Fibroblast of the aortic adventitia (primary cell): ENCODE results near the gene DLG5. TPM values are rescaled to one million over a fixed set of nuclear protein-coding genes. Genes with fewer than 3 reads are reported as not detected.

Experiments
- DNase-seq: peaks from one replicate; pipeline ENCODE4 v3.0.0-alpha.2; 2010; ENCODE audit warnings: low read depth
- H3K4me3 ChIP-seq: 2 replicates; pipeline ENCODE4 v1.5.1; 2011; ENCODE audit warnings: low read depth, mild to moderate bottlenecking, control low read depth, low read length, moderate library complexity
- total RNA-seq: library from RNA; depleted of rRNA; stranded (reverse); fragments of >200 nt; gene quantifications from 2 replicates; pipeline ENCODE4 v1.2.3, GENCODE V29; 2012; ENCODE audit warnings: low replicate concordance
- TF ChIP-seq, protein P1 (sequence below): IDR thresholded peaks from 2 replicates; pipeline ENCODE4 v1.5.1; 2011; ENCODE audit warnings: mild to moderate bottlenecking, low read length, control low read depth, inconsistent platforms; ENCODE audit not compliant: insufficient read depth

DLG5 gene
- total RNA-seq, 1 donor, result 42.7 TPM

DNA sequence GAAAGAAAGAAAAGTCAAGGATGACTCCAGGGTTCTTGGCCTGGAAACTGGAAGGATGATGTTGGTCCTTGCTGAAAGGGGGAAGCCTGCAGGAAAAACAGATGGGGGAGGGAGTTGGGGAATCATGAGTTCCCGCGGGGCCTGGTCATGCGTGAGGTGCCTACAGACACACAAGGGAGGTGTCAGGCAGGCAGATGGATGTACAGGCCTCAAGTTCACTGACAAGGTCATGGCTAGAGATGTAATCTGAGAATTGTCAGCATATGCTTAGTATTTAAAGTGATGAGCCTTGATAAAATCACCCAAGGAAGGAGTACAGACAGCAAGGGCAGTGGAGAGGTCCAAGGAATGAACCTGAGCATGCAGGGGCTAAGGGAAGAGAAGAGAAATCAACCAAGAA lies 46.8 kb downstream of the DLG5 start:
- no peak overlapping the region for H3K4me3 ChIP-seq
- DNase-seq, result no peak
- TF ChIP-seq, protein P1, sequence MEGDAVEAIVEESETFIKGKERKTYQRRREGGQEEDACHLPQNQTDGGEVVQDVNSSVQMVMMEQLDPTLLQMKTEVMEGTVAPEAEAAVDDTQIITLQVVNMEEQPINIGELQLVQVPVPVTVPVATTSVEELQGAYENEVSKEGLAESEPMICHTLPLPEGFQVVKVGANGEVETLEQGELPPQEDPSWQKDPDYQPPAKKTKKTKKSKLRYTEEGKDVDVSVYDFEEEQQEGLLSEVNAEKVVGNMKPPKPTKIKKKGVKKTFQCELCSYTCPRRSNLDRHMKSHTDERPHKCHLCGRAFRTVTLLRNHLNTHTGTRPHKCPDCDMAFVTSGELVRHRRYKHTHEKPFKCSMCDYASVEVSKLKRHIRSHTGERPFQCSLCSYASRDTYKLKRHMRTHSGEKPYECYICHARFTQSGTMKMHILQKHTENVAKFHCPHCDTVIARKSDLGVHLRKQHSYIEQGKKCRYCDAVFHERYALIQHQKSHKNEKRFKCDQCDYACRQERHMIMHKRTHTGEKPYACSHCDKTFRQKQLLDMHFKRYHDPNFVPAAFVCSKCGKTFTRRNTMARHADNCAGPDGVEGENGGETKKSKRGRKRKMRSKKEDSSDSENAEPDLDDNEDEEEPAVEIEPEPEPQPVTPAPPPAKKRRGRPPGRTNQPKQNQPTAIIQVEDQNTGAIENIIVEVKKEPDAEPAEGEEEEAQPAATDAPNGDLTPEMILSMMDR, result no peak

DNA sequence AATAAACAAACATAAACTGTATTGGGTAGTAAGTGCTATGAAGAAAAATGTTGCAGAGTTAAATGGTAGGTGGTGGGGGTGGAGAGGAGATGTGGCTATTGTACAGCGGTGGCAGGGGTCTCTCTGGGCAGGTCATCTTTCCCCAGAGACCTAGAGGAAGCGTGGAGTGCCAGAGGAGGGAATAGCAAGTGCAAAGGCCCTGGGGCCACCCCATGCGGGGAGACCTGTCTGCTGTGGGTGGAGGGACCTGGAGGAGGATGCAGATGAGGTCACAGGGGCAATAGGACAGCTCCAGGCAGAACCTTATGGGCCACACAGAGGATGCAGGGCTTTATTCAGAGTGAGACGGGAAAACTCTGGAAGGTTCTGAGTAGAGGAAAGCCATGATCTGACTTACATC lies 47.5 kb downstream of the DLG5 start:
- no peak overlapping the region for H3K4me3 ChIP-seq
- DNase-seq, result no peak
- TF ChIP-seq, protein P1, result no peak

DNA sequence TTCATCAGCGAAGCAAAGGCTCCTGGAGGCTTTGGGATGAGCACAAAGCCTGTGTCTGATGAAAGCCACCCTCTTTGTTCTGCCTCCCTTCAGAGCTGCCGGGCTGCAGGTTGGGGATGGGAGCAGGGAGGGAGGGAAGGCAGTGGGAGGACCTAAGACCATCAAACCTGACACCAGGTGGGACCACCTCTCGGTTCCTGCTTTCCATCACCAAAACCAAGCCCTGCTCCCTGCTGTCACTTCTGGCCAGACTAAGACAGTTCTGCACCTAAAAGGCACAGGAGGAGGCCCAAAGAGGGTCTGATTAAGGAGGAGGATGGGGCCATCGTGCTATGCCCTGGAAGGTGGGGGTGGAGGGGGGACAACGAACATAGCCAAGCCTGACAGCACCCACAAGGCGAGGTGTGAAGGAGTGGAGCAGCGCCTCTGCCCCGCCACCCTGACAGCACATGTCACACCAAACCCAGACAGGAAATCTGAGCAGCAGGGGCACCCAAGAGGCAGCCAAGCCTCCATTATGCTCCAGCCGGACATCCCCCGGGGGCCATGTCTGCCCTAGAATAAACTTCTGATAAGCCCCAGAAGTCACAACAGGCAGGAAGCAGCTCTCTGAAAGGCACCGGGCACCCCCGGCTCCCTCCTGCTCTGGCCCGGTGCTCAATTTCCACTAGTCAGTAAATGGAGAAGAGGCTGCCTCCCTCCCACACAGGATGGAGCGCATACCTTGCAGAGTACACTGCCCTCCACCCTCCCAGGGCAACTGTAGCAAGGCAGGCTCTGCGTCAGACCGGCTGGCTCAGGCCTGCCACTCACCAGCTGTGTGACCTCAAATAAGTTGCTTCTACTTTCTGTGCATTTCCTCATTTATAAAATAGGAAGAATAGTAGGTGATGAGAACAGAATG lies 48.9 kb downstream of the DLG5 start:
- TF ChIP-seq, protein P1, result no peak
- H3K4me3 ChIP-seq, result no peak overlapping the region
- DNase-seq, result peak; percentile 49

DNA sequence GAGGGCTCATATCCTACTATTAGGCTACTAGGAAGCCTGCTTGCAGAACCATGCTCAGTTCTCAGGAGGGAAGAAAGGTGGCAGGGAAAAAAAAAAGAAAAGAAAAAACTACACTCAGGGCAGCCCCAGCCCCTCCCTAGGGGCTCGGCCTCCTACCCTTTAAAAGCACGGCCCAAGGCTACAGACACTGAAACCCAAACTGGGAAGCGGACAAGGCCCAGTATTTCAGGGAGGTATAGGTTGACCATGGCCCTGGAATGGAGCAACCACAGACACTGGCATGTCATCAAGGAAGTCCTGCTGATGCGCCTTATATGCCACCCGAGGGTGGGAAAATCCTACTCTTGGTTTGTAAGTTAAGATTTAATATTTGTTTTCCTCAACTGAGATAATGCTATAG lies 50.8 kb downstream of the DLG5 start:
- TF ChIP-seq, protein P1, result no peak
- no peak for DNase-seq
- no peak overlapping the region for H3K4me3 ChIP-seq

DNA sequence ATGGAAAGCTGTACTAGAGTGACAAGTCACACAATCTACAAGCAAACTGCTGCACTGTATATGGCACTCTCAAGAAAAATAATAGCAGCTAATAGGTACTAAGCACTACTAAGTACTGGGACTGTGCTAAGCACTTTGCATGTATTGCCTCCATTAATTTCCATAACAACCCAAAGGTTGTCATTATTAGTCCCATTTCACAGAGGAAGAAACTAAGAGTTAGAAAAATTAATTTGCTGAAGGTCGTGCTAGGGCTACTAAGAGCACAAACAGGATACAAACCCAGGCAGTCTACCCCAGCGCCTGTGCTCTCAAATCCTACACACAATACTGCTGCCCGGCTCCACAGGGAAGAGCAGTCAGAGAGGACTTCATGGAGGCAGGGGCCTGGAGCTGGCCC lies 51.7 kb downstream of the DLG5 start:
- TF ChIP-seq, protein P1, result no peak
- DNase-seq, result no peak

DNA sequence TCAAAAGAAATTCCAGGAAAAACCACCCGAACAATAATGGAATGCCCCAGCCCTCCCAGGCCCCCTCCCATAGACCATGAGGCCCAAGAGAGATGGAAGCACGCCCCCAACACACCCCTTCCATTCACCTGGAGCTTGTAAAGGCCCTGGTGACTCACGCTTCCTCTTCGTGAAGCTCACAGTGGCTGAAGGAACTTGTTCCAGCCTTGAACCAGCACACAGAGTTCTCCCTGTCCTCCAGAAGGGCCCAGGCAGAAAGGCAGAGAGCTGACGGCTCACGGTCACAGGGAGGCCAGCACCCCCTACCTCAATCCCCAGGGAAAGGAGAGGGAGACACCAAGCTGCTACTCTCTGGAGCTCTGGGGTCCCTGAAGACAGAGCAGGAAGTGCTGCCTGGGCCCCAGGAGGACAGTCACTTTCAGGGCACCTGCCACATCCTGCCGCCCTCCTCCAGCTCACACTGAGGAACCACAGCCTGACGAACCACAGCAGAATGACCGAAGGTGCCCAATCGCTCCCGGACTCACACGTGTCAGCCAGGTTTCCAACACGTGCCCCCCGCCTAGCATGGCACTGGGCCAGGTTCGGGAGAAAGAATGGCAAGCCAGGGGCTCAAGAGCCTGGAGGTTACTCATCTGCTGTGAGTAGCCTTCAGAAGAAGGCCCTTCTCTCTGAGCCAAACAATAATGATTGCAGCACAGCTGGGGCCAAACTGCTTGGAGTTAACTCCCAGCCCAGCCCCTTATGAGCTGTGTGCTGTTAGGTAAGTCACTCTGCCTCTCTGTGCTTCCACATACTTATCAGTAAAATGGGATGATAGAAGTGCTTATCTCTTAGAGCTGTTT lies 52.8 kb downstream of the DLG5 start:
- TF ChIP-seq, protein P1, result no peak
- no peak overlapping the region for H3K4me3 ChIP-seq
- peak; percentile 59 for DNase-seq

More for the DNA sequence above, 51.7 kb downstream of the DLG5 start:
- H3K4me3 ChIP-seq, result no peak overlapping the region
